ENCODE results near the gene ALG1.
"Not testable (repeated sequence)": the region's sequence is repeated elsewhere in the genome, so short reads cannot be mapped to it uniquely, and the experiment has no call there.

GRCh38 chr16:5117300-5118087 is 45.9 kb downstream of the ALG1 start:
- TF ChIP-seq EZH2 (optimal IDR thresholded peaks at IDR 0.05; ENCODE audit: low read depth, low read length); CTCF (IDR thresholded peaks at IDR 0.05; ENCODE audit: low read length); EZH2phosphoT487 (IDR thresholded peaks at IDR 0.05; ENCODE audit: low read length): not testable (repeated sequence)
